GM12864 (cell line): ENCODE data around the gene SORCS2.

Experiments used
- DNase-seq: peaks from one replicate; pipeline ENCODE4 v3.0.0-alpha.2; 2011; ENCODE audit warnings: low read depth
- H3K4me3 ChIP-seq: 2 replicates; pipeline ENCODE4 v1.5.1; 2011; ENCODE audit warnings: mild to moderate bottlenecking, low read depth, low read length, control low read depth
- CTCF ChIP-seq: IDR thresholded peaks from 2 replicates; pipeline ENCODE4 v1.5.1; 2011; ENCODE audit warnings: low read depth, mild to moderate bottlenecking, moderate library complexity, low read length, control low read depth, inconsistent platforms; ENCODE audit errors: missing control alignments

The SORCS2 gene

GRCh38 chr4:7147661-7148310, 44.6 kb upstream of the SORCS2 start:
- TF ChIP-seq CTCF: no peak
- no peak overlapping the region for H3K4me3 ChIP-seq
- DNase-seq: no peak

DNA sequence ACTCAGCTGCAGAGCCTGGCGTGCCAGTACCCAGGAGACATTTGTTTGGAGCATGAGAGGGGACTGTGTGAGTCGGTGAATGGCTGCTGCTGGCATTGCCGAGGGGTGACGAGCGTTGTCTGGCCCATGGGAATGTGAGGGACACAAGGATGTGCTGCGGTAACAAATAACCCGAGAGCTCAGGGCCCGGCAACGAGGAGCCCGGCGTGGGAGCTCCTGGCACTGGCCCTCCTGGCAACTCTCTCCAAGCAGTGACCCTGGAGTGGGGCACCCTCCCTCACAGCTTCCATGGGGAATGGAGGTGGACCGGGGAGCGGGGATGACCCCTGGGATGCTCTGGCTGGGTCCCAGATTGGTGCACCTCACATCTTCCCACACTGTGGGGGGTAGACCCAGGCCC, 44.0 kb upstream of the SORCS2 start:
- no peak overlapping the region for H3K4me3 ChIP-seq
- TF ChIP-seq CTCF: no peak
- DNase-seq: no peak

DNA sequence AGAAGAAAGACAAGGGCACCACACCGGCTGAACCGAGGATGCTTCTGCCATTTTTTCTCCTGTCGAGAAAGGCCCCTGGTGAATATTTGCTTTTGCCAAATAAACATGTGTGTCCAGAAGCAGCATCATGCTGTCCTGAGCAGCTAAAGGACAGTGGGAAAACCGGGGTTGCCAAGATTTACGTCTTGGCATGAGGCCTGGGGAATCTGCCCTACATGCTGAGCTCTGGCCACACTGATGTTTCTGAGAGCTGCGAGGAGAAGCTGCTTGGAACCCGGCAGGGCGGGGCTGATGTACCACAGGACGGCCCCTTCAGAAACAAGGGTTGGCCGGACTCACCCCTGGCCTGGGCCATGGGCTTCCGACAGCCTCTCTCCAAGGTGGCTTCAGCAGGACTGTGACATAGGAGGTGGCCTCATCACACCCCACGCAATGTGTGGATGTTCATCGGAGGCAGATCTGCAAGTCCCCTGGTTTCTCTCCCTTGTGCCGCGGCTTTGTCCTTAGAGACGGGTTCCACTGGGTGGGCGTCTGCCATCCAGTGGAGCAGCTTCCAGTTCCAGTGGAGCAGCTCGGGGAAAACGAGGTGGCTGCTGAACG, 42.2 kb upstream of the SORCS2 start:
- no peak for TF ChIP-seq CTCF
- H3K4me3 ChIP-seq: no peak overlapping the region
- DNase-seq: no peak

GRCh38 chr4:7151668-7152227, 40.6 kb upstream of the SORCS2 start:
- no peak overlapping the region for H3K4me3 ChIP-seq
- DNase-seq: no peak
- no peak for TF ChIP-seq CTCF

- TF ChIP-seq CTCF: no peak
- DNase-seq: no peak
- H3K4me3 ChIP-seq: no peak overlapping the region
Observed at GRCh38 chr4:7153711-7154110, 38.6 kb upstream of the SORCS2 start.

- H3K4me3 ChIP-seq: no peak overlapping the region
- DNase-seq: no peak
- TF ChIP-seq CTCF: no peak
Observed at GRCh38 chr4:7154351-7154981, 37.9 kb upstream of the SORCS2 start.
